MV-4-11 (cell line): ENCODE data around the gene DGCR8.

Experiments used
- DNase-seq: peaks from one replicate; lab custom pipeline; 2025; lab: John Stamatoyannopoulos, UW

DGCR8 gene

GRCh38 chr22:20079745-20080444 is at the start of gene DGCR8:
TSS of gene DGCR8 (plus strand) at chr22:20080241. CDS start at chr22:20085964, 5,723 bp downstream.
- peak; percentile 73 for DNase-seq

- DNase-seq, result no peak
These were observed 48.2 kb upstream of the DGCR8 start for GRCh38 chr22:20031732-20032406.

- DNase-seq, result no peak
These were observed 47.5 kb upstream of the DGCR8 start for GRCh38 chr22:20032407-20032991.

GRCh38 chr22:20033045-20033706 is 46.9 kb upstream of the DGCR8 start:
- DNase-seq, result no peak

GRCh38 chr22:20034143-20034542 is 45.9 kb upstream of the DGCR8 start:
- no peak for DNase-seq

- DNase-seq, result no peak
These were observed 44.5 kb upstream of the DGCR8 start for GRCh38 chr22:20035375-20036083.

GRCh38 chr22:20036084-20036482 is 44.0 kb upstream of the DGCR8 start:
- no peak for DNase-seq

GRCh38 chr22:20036535-20037392 is 43.3 kb upstream of the DGCR8 start:
- DNase-seq, result no peak

- no peak for DNase-seq
These were observed 42.6 kb upstream of the DGCR8 start for GRCh38 chr22:20037419-20037818.

- DNase-seq, result no peak
These were observed 41.5 kb upstream of the DGCR8 start for GRCh38 chr22:20038574-20038973.

GRCh38 chr22:20039683-20040325 is 40.2 kb upstream of the DGCR8 start:
- no peak for DNase-seq

GRCh38 chr22:20040327-20041200 is 39.5 kb upstream of the DGCR8 start:
- DNase-seq, result no peak

GRCh38 chr22:20043057-20043996 is 36.7 kb upstream of the DGCR8 start:
- no peak for DNase-seq

- DNase-seq, result no peak
These were observed 36.1 kb upstream of the DGCR8 start for GRCh38 chr22:20043997-20044342.

- DNase-seq, result no peak
These were observed 35.4 kb upstream of the DGCR8 start for GRCh38 chr22:20044495-20045151.

- no peak for DNase-seq
These were observed 33.3 kb upstream of the DGCR8 start for GRCh38 chr22:20046730-20047129.

- no peak for DNase-seq
These were observed 28.1 kb upstream of the DGCR8 start for GRCh38 chr22:20051927-20052308.
